Measurements from ENCODE around the gene MRPL14. TPM values are rescaled to one million over a fixed set of nuclear protein-coding genes. Genes with fewer than 3 reads are reported as not detected.

MRPL14 gene
- total and polyA plus RNA-seq, 4 donors = 34.6 to 118 (median 40.9) TPM

DNA sequence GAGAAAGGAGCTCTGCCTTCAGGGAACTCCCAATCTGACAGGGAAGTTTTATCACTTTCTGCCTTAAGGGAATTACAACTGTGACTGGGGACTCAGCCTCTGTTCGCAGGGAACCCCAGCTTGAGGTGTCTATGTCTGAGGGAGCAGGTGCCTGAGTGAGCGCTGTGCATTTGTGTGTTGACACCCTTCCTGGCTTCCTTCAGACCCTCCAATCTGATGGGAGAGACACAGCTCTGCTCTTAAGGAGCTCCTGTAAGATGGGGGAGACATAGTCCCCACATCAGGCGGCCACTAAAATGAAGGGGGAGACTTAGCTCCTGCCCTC lies 62.3 kb downstream of the MRPL14 start (continued):
- TF ChIP-seq GABPA (IDR thresholded peaks at IDR 0.05 in 1 of 2, conservative IDR thresholded peaks at IDR 0.05 in 1 of 2) (no peak), RXRA (IDR thresholded peaks at IDR 0.05) (no peak), TAF1 (conservative IDR thresholded peaks at IDR 0.05) (no peak), FOXA2 (IDR thresholded peaks at IDR 0.05) (no peak), HNF4G (IDR thresholded peaks at IDR 0.05) (no peak), NR2F2 (IDR thresholded peaks at IDR 0.05) (no peak), HNF4A (conservative IDR thresholded peaks at IDR 0.05) (no peak)
- TF ChIP-seq, protein P1, sequence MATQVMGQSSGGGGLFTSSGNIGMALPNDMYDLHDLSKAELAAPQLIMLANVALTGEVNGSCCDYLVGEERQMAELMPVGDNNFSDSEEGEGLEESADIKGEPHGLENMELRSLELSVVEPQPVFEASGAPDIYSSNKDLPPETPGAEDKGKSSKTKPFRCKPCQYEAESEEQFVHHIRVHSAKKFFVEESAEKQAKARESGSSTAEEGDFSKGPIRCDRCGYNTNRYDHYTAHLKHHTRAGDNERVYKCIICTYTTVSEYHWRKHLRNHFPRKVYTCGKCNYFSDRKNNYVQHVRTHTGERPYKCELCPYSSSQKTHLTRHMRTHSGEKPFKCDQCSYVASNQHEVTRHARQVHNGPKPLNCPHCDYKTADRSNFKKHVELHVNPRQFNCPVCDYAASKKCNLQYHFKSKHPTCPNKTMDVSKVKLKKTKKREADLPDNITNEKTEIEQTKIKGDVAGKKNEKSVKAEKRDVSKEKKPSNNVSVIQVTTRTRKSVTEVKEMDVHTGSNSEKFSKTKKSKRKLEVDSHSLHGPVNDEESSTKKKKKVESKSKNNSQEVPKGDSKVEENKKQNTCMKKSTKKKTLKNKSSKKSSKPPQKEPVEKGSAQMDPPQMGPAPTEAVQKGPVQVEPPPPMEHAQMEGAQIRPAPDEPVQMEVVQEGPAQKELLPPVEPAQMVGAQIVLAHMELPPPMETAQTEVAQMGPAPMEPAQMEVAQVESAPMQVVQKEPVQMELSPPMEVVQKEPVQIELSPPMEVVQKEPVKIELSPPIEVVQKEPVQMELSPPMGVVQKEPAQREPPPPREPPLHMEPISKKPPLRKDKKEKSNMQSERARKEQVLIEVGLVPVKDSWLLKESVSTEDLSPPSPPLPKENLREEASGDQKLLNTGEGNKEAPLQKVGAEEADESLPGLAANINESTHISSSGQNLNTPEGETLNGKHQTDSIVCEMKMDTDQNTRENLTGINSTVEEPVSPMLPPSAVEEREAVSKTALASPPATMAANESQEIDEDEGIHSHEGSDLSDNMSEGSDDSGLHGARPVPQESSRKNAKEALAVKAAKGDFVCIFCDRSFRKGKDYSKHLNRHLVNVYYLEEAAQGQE (IDR thresholded peaks at IDR 0.05) = no peak

DNA sequence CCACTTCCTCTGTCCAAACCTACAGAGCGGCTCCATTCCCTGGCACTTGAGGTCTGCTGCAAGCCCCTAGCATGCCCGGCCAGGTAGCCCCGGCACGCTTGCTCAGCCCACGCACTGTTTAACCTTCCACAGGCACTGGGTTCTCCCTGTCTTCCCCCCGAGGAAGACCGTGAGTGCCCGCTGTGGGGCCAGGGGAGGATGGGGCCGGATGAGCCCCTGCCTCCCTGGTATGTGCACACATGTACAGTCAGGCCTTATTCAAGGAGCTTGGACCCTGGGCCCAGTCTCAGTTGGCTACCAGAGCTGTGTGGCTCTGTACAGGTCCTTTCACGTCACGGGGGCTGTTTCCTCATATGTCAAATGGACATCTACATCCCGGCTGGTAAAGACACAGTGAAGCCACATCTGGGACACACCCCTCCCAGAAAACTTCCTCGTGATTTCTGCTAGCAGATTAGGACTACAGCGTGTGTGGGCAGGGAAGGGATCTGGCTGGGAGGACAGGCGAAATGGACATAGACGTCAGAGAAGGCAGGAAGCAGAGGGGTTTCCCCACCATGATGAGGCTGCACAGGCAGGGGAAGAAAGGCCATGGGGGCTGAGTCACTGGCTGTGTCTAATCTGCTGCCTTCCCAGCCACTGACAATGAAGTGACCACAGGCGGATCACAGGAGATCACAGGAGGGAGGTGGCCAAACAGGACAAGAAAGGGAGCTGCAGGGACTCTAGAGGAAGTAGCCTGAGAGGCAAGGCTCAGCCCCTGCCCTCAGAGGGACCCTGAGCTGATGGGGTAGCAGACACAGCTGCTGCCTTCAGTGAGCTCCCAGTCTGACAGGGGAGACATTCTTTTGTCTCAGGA lies 62.9 kb downstream of the MRPL14 start:
- H3K4me1 ChIP-seq (ENCODE audit: control insufficient read depth in 4 of 4, insufficient read depth in 4 of 4, low read length in 3 of 4) = no peaks in the 10 kb centered on the region
- TF ChIP-seq JUND (IDR thresholded peaks at IDR 0.05) (peak in 1 of 2 donors; percentile 45), SP1 (IDR thresholded peaks at IDR 0.05) (no peak), EGR1 (IDR thresholded peaks at IDR 0.05; ENCODE audit: low read depth in 2 of 2) (no peak), RXRA (IDR thresholded peaks at IDR 0.05) (no peak), YY1 (IDR thresholded peaks at IDR 0.05) (no peak), RAD21 (IDR thresholded peaks at IDR 0.05) (peak in 1 of 2 donors; percentile 6), HNF4G (IDR thresholded peaks at IDR 0.05) (no peak), TAF1 (conservative IDR thresholded peaks at IDR 0.05) (no peak)
- TF ChIP-seq, protein P2, sequence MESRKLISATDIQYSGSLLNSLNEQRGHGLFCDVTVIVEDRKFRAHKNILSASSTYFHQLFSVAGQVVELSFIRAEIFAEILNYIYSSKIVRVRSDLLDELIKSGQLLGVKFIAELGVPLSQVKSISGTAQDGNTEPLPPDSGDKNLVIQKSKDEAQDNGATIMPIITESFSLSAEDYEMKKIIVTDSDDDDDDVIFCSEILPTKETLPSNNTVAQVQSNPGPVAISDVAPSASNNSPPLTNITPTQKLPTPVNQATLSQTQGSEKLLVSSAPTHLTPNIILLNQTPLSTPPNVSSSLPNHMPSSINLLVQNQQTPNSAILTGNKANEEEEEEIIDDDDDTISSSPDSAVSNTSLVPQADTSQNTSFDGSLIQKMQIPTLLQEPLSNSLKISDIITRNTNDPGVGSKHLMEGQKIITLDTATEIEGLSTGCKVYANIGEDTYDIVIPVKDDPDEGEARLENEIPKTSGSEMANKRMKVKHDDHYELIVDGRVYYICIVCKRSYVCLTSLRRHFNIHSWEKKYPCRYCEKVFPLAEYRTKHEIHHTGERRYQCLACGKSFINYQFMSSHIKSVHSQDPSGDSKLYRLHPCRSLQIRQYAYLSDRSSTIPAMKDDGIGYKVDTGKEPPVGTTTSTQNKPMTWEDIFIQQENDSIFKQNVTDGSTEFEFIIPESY (IDR thresholded peaks at IDR 0.05) = no peak
- TF ChIP-seq, protein P3, sequence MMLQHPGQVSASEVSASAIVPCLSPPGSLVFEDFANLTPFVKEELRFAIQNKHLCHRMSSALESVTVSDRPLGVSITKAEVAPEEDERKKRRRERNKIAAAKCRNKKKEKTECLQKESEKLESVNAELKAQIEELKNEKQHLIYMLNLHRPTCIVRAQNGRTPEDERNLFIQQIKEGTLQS (IDR thresholded peaks at IDR 0.05) = no peak
- TF ChIP-seq, protein P4, sequence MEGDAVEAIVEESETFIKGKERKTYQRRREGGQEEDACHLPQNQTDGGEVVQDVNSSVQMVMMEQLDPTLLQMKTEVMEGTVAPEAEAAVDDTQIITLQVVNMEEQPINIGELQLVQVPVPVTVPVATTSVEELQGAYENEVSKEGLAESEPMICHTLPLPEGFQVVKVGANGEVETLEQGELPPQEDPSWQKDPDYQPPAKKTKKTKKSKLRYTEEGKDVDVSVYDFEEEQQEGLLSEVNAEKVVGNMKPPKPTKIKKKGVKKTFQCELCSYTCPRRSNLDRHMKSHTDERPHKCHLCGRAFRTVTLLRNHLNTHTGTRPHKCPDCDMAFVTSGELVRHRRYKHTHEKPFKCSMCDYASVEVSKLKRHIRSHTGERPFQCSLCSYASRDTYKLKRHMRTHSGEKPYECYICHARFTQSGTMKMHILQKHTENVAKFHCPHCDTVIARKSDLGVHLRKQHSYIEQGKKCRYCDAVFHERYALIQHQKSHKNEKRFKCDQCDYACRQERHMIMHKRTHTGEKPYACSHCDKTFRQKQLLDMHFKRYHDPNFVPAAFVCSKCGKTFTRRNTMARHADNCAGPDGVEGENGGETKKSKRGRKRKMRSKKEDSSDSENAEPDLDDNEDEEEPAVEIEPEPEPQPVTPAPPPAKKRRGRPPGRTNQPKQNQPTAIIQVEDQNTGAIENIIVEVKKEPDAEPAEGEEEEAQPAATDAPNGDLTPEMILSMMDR (IDR thresholded peaks at IDR 0.05; ENCODE audit: low read depth, low read length, missing input control) = no peak
- no peak overlapping the region for H3K9ac ChIP-seq (ENCODE audit: low read depth in 1 of 2, low read length in 2 of 2)
- peak overlapping the region; percentile 23 to 27 for H3K27ac ChIP-seq (ENCODE audit: low read depth in 1 of 2, low read length in 2 of 2)
- H3K36me3 ChIP-seq (ENCODE audit: control insufficient read depth in 4 of 4, insufficient read depth in 3 of 4, low read depth in 1 of 4, low read length in 3 of 4) = no peaks in the 10 kb centered on the region
- no peaks in the 10 kb centered on the region for H3K9me3 ChIP-seq (ENCODE audit: control insufficient read depth in 4 of 4, low read length in 3 of 4)
- DNase-seq (ENCODE audit: low spot score) = no peak
- H3K27me3 ChIP-seq (ENCODE audit: control insufficient read depth in 4 of 4, insufficient read depth in 4 of 4, low read length in 3 of 4) = no peaks in the 10 kb centered on the region
- H3K4me3 ChIP-seq (ENCODE audit: low read depth in 1 of 3, low read length in 3 of 3) = no peak overlapping the region
- 76% methylated on average over 17 of the region's 17 CpGs for WGBS

All from liver (tissue), 9 donors.